8988T (cell line): ENCODE results near the gene ZNF423.

ENCODE experiments used
- DNase-seq: peaks from one replicate; pipeline ENCODE4 v3.0.0; 2011

Gene ZNF423

DNA sequence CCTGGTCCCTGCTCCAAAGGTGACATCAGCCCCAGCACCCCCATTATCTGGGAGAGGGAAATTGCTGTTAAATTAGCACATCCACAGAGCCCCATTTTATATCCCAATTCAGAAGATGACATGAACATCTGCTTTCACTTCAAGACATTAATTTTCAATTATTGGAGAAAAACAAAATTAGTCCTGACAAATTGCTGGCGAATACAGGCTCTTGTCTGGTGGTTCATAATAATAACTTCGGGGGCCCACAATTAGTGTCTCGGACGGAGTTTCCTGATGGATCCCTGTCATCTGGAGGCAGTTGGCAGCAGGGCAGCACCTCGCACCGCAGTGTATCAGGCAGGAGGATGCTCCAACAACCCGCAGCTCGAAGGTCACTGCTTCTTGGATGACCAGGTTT lies 7.4 kb downstream of the ZNF423 start:
- no peak for DNase-seq

DNA sequence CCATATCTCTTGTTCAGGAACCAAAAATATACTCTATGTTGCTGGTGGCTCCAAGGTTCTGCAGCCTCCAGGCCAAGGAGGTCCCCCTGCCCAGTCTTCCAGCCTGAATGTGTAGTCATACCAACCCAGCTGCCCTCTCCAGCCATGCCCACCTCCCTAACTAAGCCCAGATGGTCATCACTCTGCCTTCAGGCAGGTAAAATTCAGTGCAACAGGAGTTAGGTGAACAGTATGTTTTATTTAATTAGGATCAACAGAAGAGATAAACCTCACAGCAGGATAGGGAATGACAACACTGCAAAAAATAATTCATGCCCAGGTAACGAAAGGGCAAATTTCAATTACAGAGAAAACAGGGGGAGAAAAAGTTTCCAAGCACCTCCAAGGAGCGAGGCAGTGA lies 9.1 kb downstream of the ZNF423 start:
- DNase-seq, result no peak

DNA sequence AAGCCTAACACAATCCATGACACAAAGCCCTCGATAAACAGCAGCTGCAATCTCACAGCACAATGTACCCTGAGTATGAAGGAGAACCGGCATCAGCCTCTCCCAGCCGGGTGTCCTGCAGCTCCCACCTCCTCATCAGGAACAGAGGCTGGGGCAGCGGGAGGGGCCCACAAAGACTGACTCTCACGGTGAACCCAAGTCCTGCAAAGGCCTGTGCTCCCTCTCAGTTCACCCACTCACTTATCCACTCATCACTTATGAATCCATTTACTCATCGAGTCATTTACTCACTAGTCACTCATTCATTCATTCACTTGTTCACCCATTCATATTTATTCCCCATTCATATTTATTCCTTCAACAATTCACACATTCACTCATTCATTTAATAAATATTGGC lies 11.6 kb downstream of the ZNF423 start:
- DNase-seq, result no peak

DNA sequence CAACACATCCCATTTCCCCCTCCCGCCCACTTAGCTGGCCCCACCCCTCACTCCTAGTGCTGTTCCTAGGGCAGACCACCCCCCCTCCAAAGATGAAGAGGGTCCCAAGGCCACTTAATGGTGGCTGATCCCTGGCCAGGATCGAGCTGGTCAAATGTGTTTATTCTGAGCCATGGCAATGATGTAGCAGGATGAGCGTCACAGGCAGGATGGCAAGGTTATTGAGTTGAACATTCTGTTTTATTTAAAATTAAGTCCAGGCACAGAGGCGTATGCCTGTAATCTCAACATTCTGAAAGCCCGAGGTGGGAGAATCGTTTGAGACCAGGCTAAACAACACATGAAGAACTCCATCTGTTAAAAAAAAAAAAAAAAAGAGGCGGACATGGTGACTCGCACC lies 12.2 kb downstream of the ZNF423 start:
- DNase-seq, result no peak

DNA sequence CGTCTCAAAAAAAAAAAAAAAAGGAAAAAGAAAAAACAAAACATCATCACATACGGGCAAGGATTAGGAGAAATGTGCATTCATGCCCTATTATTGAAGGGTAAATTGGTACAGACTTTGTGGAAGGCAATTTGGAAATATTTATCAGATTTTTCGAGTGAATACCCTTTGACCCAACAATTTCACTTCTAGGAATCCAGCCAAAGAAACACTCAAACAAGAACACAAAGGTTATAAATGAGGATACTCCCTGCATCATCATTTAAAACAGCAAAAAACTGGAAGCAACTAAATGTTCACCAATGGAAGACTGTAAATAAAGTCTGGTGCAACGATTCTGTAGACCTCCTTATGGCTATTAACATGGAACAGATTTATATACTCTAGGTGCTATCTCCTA lies 12.9 kb downstream of the ZNF423 start:
- no peak for DNase-seq

DNA sequence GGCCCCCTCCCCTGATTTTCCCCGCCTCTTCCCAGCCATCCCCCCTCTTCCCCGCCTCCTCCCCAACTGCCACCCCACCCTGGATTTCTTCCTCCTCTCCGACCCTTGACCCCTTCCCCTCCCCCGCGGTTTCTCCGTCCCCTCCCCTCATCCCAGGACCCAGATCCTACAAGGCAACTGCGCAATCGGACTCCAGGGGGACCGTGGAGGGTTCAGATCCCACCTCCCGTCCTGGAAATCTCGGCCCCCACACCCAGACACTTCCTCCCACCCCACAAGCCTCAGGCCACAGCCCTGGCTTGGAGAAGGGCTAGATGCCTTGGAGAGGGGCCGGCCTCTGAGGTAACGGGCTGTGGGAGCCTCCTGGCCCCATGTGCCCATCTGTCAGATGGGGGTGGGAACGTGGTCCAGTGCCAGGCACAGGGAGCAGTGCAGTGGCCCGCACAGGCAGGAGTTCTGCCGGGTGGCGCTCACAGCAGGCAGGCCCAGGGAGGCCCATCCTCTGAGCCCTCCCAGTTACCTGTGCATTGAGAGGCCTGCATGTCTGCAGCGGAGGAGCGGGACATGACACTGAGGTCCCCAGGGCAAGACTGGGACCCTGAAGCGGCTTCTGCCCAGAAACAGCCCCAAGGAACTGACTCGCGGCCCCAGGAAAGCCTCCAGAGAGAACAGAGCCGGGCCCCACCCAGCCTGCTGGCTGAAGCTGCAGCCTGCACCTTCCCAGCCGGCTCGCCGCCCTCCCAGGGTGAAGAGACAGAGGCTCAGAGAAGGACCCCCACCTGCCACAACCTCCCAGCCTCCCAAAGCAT lies 16.7 kb downstream of the ZNF423 start:
- DNase-seq, result no peak

DNA sequence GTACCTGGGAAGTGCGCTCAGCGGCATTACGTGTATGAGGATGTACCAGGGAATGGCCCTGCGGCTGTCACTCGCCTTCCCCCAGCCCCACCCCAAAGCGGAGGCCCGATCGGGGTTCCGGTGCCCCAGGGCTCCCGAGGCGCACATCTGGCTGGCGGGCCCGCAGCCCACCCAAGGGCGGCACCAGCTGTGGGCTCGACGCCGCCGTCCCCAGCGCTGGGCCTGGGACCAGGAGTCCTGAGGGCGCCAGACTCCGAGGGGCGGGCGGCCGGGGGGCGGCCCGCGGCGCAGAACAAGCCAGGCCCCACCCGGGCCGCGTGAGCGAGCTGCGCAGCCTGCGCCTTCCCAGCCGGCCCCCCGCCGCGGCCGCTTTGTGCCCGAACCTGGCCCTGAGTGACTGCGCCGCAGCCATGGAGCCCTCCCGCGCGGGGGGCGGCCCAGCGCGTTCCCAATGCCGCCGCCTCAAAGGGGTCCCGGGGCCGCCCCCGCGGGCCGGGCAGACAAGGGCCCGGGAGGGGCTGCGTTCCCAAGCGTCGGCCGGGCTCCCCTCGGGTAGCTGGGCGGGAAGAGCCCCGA lies 17.4 kb downstream of the ZNF423 start:
- no peak for DNase-seq

DNA sequence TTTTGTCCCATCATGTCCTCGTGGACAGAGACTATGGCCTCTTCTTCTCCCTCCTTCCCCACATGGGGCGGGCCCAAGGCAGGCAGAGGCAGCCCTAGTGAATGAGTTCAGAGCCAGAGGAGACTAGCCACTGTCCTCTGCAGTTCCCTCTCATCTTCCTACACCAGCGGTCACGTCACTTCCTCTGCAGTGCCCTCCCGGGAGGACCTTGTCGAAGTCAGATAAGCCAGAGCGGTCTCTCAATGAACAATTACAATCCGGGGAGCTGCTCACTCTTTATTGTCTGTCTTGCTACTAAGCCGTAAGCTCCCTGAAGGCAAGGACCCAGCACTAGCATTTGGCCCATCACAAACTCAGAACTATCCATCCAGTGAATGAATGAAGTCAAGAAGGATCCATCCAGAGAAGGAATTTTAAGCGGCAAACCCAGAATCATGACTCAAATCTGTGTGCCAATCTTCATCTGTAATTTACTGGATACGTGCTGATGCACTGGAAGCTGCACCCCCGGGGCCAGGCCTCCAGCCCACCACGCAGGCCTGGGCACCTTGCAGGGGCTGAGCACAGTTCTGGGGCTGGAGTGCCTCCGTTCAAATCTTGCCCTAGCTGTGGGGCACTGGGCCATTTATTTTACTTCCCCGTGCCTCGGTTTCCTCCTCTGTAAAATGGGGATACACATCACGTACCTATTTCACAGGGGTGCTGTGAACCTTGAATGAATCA lies 18.1 kb downstream of the ZNF423 start:
- no peak for DNase-seq

DNA sequence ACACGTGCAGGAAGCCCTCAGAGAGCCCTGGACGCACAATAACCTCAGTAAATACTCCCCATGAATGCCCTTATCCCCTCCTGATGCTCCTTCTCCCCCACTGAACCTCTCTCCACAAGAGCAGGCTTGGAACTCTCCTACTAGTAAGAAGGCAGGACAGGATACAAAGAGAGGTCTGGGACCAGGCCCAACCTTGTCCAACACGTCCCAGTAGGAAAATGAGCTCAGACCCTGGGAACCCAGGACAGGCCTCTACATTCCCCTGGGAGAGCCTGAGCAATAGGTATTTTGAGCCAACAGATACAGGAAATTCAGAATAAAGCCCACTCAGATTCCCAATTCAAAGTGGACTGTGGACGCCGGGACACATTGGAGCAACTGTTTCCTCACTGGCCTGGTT lies 19.2 kb downstream of the ZNF423 start:
- DNase-seq, result no peak

DNA sequence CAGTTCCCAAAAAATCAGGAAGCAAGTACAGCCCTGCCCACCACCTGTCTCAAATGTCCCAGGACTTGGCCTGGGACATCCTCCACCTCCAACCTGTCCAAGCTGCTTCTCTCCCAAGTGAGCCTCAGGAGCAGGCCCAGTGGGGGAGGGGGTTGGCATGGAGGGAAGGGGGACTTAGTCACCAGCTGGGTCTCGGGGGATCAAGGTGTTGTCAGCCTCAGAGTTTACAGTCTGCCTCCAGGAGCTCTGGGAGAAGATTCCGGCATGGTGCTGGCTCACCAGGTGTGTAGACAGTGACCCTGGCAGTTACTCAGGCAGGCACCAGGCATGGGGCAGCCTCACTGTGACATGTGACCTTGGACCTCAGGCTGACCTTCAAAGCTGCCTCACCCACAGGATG lies 19.7 kb downstream of the ZNF423 start:
- DNase-seq, result no peak

DNA sequence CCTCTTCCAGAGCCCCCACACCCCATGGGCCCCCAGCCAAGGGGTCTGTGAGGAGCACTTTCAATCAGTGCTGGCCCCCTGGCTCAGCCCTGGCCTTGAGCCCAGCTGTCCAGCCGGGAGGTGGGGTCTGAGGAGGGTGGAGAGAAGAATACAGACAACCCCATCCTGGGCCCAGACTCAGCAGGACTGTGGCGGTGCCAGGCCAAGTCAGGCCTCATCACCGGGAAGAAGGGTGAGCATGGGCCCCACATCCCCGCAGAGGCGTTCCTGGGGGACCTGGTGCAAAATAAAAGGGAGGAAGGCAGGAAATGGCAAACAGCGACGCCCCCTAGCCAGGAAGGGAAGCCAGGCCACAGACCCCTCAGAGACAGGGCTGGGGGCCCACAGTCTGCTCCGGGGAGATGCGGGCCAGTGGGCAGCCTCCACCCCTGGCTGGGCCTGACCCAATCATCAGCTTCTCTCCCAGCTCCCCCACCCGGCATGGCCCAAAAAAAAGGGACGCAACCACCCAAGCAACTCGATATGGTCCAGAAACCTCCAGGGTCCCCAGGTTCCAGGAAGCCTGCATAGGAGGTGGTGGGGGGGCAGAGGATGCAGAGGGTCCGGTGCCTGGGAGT lies 20.6 kb downstream of the ZNF423 start:
- DNase-seq, result no peak

DNA sequence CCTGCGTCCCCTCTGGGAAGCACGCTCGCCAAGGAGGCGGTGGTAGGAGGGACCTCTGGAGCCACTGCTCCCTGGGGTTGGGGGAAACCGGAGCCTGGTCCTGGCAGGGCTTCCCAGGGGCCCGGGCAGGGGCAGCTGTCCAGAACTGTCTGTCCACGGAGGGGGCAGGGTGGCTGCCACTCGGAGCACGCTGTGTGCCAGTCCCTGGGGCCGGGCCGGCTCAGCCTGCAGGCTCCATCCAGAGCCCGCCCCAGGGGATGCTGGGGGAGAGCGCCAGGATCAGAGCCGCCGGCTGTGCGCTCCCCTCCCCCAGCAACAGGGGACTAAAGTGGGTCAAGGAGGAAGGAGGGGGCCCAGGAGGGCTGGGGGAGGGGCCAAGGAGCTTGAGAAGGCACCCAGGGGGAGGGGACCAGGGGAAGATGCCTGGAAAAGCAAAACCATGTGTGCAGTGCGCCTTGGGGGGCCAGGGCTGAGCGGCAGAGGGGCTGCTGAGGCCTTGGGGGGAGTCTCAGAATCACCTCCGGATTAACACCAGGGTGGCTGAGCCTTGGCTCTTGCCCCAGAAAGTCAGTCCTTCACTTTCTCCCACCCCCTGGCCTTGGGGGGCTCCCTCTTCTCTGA lies 21.3 kb downstream of the ZNF423 start:
- no peak for DNase-seq

DNA sequence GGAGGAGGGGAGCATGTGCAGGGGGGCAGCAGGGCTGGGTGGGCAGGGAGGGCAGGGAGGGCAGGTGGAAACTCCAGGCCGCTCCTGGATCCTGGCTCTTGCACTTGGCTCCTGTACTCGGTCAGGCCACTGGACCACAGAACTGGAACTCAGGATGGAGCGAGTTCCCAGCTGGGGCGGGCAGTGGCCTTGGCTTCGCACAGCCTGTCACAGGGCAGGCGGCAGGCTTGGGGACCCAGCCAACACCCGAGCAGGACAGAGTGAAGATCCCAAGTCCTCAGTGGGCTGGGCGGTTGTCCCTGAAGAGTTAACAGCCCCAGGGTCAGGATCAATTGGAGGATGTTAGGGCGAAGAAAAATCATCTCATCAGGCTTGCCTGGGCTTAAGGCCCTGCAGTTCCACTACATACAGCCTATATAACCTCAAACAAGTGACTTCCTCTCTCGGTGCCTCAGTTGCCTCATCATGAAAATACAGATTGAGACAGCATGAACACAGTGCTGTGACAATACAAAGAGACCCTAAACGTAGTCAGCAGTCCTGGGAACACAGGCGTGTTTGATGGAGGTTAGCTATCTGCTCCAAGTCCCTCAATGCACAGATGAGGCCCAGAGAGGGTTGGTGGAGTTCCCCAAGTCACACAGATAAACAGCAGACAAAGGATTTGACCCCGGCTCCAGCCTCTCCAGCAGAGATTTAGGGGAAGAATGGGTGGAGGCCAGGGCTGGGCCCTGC lies 21.9 kb downstream of the ZNF423 start:
- DNase-seq, result no peak

DNA sequence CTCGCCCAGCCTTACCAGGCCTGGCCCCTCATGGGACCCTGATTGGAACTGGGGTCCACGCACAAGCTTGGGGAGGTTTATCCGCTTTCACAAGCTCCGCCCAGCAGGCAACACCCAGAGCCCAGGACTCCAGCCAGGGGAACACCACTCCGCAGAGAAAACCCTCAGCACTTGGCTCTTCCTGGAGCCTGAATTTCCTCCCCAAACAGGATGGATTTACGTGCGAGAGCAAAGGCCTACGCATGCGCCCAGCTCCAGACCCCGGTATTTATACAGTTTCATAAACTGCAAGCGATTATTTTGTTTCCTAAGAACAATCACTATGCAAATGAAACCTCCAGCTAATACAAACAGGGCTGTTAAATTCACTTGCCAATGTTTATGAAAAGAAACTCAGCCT lies 22.8 kb downstream of the ZNF423 start:
- DNase-seq, result no peak

DNA sequence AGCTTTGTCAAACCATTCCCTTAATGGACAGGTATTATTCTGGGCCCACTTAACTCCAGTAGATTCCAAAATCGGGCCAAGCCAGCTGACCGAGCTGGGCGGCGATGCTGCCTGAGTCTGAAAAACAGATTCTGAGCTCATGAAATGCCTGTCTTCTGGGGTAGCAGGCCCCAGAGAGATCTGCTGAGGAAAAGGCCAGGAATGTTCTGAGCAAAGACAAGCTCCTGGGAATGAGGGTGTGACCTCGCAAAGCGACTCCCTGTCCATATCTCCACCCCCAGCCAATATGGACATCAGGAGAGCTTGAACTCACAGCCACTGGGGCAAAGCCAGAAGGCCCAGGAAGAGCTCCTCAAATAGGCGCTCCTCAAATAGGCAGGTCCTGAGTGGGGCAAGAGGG lies 23.7 kb downstream of the ZNF423 start:
- no peak for DNase-seq

DNA sequence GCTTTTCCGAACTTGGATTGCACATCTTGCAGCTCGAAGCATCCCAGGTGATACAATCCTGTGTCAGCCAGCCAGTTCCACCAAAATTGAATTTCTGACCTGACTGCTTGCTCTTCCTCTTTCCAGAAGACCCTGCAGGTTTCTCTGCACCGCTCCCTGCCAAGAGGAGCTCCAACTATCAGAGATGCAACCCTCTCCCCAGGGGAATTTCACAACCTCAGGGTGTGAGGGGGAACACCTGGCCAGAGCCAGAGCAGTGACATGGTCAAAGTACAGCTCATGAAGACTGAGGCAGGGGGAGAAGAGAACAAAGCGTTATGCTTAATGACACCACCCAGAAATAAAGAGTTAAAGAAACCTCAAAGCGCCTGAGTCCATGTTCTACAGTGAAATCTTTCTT lies 25.0 kb downstream of the ZNF423 start:
- no peak for DNase-seq

DNA sequence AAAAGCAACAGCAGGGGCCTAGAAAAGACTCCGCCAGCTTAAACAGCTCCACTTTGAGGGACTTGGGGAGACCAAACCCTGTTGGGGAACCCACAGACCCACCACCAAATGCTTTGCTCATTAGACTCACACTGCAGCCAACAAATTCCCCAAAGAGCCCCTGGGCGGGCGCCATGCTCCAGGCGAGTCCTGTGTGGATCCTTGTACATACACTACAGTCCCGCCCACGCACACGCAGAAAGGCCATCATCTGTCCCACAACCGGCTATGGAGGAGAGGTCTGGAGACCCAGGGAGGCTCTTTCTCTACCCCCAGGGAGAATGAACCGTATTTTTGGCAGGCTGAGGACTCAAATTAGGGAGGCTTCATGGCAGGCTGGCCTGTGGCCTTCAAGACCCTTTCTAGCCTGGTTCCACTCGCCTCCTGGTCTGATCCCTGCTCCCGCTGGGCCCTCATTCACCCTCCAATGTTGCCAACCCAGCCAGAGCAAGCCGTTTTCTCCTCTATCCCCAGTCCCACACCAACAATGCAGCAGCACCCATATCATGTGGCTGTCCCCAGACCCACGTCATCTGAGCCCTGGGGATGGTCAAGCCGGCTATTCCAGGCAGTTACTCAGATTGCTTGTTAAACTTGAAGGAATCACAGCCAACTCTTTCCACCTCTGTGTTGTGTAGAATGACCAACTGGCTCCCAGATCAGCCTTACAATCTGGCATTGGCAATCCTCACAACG lies 27.2 kb downstream of the ZNF423 start:
- no peak for DNase-seq

DNA sequence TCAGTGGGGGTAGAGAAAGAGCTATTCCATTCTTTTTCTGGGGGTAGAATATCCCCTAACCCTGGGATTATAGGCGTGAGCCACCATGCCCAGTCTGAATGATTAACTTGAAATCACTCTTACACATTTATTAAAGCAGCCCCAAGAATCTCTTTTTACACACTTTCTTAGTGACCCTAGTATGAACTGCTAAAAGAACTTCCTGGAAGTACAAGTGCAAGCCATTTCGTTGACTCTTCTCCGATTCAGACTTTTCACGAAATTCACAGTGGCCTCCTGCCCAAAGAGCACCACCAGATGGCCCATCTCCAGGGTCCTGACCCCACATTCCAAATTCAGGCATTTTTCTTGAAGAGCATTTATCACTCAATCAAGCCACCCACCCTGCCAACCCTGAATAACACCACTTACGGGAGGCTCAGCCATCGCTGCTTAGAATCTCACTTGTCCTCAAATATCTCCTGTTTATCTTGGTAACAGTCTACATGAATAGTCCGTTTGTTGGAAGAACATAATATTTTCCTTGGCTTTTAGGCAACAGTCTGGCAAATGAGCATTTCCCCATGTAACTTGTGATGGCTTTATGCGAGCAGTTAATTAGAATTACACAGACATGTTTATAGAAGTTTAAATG lies 28.0 kb downstream of the ZNF423 start:
- no peak for DNase-seq

DNA sequence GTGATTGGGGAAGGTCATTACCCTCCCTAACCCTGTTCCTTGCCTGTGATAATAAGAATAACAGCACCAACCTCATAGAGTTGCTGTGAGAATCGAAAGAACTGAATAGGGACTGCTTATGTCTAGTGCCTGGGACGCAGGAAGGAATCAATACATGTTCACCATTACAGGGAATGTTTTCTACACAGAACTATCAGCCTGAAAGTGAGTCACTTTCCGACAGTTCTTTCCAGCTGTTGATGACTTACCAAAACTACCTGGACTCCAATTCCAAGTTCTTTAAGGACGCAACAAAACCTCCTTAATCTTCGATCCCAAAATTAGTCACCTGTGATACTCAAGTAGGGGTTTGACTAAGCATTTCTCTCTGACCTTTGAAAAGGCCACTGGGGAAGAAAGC lies 29.4 kb downstream of the ZNF423 start:
- DNase-seq, result no peak

DNA sequence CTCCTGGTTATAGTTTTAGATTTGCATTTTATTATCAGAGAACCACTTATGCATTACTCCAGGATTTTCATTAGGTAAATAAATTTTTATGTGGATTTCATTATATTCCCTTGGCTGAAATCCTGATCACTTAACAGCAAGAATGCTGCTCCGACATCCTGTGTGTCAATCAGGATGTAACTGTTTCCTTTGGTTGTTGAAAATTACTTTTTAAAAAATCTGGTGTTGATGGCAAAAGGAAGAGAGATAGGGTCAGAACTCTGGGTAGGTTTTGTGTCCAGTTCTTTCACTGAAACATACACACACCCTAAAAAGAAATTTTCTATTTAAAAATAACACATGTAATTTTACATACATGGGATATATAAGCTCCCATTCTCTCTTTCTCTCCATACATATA lies 30.9 kb downstream of the ZNF423 start:
- DNase-seq, result no peak

DNA sequence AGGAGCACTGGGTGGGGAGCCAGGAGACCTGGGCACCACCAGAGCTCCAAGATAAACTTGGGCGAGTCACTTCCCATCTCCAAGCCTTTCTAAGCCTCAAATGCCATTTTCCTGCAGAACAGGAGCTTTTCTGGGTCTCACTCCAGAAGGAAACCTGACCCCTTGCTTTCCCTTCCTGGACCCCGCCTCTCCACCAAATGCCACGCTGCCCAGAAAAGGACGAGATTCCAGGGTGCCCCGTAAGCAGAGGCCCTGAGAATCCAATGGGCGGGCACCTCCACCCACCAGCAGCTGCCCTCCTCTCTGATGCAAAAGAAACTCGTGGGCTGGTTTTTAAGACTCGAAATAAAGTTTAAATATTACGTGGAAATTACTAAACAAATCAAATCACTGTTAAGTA lies 31.3 kb downstream of the ZNF423 start:
- DNase-seq, result no peak
